GM19023 (cell line): ENCODE data around the gene PLXNA4.

Experiments
- ATAC-seq: cut with Tn5 transposase; IDR thresholded peaks from one replicate; pipeline ENCODE4 v1.9.1; 2021; ENCODE audit warnings: mild to moderate bottlenecking, moderate library complexity; ENCODE audit not compliant: unreplicated experiment

Gene PLXNA4

GRCh38 chr7:132161976-132162375, 414.3 kb downstream of the PLXNA4 start:
- ATAC-seq: no peak

- ATAC-seq: no peak
These were observed 414.7 kb downstream of the PLXNA4 start for GRCh38 chr7:132161533-132161915.

GRCh38 chr7:132160611-132161532, 415.4 kb downstream of the PLXNA4 start:
- ATAC-seq: no peak

GRCh38 chr7:132158841-132159240, 417.4 kb downstream of the PLXNA4 start:
- ATAC-seq: no peak

GRCh38 chr7:132158166-132158565, 418.1 kb downstream of the PLXNA4 start:
- no peak for ATAC-seq

- no peak for ATAC-seq
These were observed 420.6 kb downstream of the PLXNA4 start for GRCh38 chr7:132155715-132156114.

- ATAC-seq: no peak
These were observed 421.4 kb downstream of the PLXNA4 start for GRCh38 chr7:132154695-132155471.

- no peak for ATAC-seq
These were observed 422.0 kb downstream of the PLXNA4 start for GRCh38 chr7:132154248-132154647.

- no peak for ATAC-seq
These were observed 424.0 kb downstream of the PLXNA4 start for GRCh38 chr7:132152131-132152889.

- no peak for ATAC-seq
These were observed 425.6 kb downstream of the PLXNA4 start for GRCh38 chr7:132150711-132151110.

GRCh38 chr7:132149436-132150304, 426.6 kb downstream of the PLXNA4 start:
- no peak for ATAC-seq

GRCh38 chr7:132148876-132149275, 427.4 kb downstream of the PLXNA4 start:
- ATAC-seq: no peak

GRCh38 chr7:132145466-132145865, 430.8 kb downstream of the PLXNA4 start:
- no peak for ATAC-seq

- ATAC-seq: no peak
These were observed 431.2 kb downstream of the PLXNA4 start for GRCh38 chr7:132145063-132145462.

GRCh38 chr7:132142006-132142405, 434.3 kb downstream of the PLXNA4 start:
- no peak for ATAC-seq

- no peak for ATAC-seq
These were observed 435.2 kb downstream of the PLXNA4 start for GRCh38 chr7:132141109-132141508.

GRCh38 chr7:132140341-132140740, 435.9 kb downstream of the PLXNA4 start:
- no peak for ATAC-seq

GRCh38 chr7:132138817-132139216, 437.5 kb downstream of the PLXNA4 start:
- ATAC-seq: no peak

GRCh38 chr7:132137681-132138080, 438.6 kb downstream of the PLXNA4 start:
- ATAC-seq: no peak

- ATAC-seq: no peak
These were observed 440.4 kb downstream of the PLXNA4 start for GRCh38 chr7:132135746-132136385.
